B cell (primary cell): ENCODE data around the gene HMSD. TPM values are rescaled to one million over a fixed set of nuclear protein-coding genes. Genes with fewer than 3 reads are reported as not detected.

Source experiments
- ATAC-seq: fragments of 200-7000 bp; cut with Tn5 transposase; one replicate; pipeline ENCODE4 v1.10.0; 2021; ENCODE audit warnings: low read depth, mild to moderate bottlenecking, moderate number of reproducible peaks, moderate library complexity
- CTCF ChIA-PET: fragments of 350-600 bp; sonication (Branson Sonifier 250); formaldehyde crosslinking; loops from one replicate; lab custom pipeline; 2021; ENCODE audit warnings: antibody characterized with exemption, inconsistent platforms; lab: Charles Lee
- POLR2A ChIA-PET: fragments of 350-600 bp; sonication (Branson Sonifier 250); formaldehyde crosslinking; loops from one replicate; lab custom pipeline; 2021; ENCODE audit warnings: antibody characterized with exemption; lab: Charles Lee
- DNase-seq: peaks from one replicate; pipeline ENCODE4 v3.0.0; 2013
- H2AFZ ChIP-seq: 2 replicates; pipeline ENCODE4 v1.6.1; 2012; ENCODE audit warnings: mild to moderate bottlenecking, low read depth, low read length; ENCODE audit not compliant: insufficient read depth, poor library complexity, severe bottlenecking
- H3K27ac ChIP-seq, 2 donors: 1 replicate in 1 of 2; 2 replicates in 1 of 2; pipeline ENCODE4 v1.5.1; 2012 to 2013; ENCODE audit warnings: low read length in 2 of 2, mild to moderate bottlenecking in 2 of 2, moderate library complexity in 1 of 2
- H3K27me3 ChIP-seq, 4 experiments: fragments of 200-600 bp in 1 of 4; sonication (generic) in 1 of 4; replicated peaks in 1 of 4; 1 replicate in 2 of 4; 2 replicates in 2 of 4; pipeline versions ENCODE4 v1.6.1 to v1.7.0; 2013 to 2016; ENCODE audit warnings: low read length in 3 of 4, mild to moderate bottlenecking in 2 of 4, mixed read lengths in 1 of 4, moderate library complexity in 1 of 4; ENCODE audit not compliant: insufficient read depth in 4 of 4, control insufficient read depth in 3 of 4; ENCODE audit errors: control extremely low read depth in 1 of 4
- H3K36me3 ChIP-seq, 2 experiments: replicated peaks in 1 of 2; 1 replicate in 1 of 2; 2 replicates in 1 of 2; pipeline versions ENCODE4 v1.6.1 to v1.7.1; 2013; ENCODE audit warnings: low read length in 1 of 2; ENCODE audit not compliant: insufficient read depth in 2 of 2, control insufficient read depth in 1 of 2; ENCODE audit errors: control extremely low read depth in 1 of 2, extremely low read depth in 1 of 2
- H3K4me1 ChIP-seq, 2 donors: fragments of 200-600 bp in 1 of 2; sonication (generic) in 1 of 2; 1 replicate in 1 of 2; 2 replicates in 1 of 2; pipeline versions ENCODE4 v1.5.1 to v1.6.1; 2013 to 2017; ENCODE audit warnings: low read length in 2 of 2; ENCODE audit not compliant: control insufficient read depth in 2 of 2, insufficient read depth in 2 of 2
- H3K4me2 ChIP-seq: replicated peaks from 2 replicates; pipeline ENCODE3; 2012; ENCODE audit warnings: mild to moderate bottlenecking, low read depth, low read length; ENCODE audit not compliant: poor library complexity, severe bottlenecking
- H3K4me3 ChIP-seq, 5 experiments: fragments of 200-600 bp in 1 of 5; sonication (generic) in 1 of 5; 1 replicate in 3 of 5; 2 replicates in 2 of 5; pipeline versions ENCODE4 v1.5.1 to v1.7.0; 2011 to 2016; ENCODE audit warnings: low read length in 4 of 5, mild to moderate bottlenecking in 4 of 5, low read depth in 2 of 5, control low read depth in 1 of 5, moderate library complexity in 1 of 5; ENCODE audit not compliant: insufficient read depth in 1 of 5; ENCODE audit errors: control extremely low read depth in 1 of 5, extremely low read depth in 1 of 5
- H3K79me2 ChIP-seq: fragments of 200-600 bp; sonication (generic); one replicate; pipeline ENCODE4 v1.6.0; 2016; ENCODE audit warnings: low read length; ENCODE audit not compliant: control insufficient read depth, insufficient read depth
- H3K9ac ChIP-seq: fragments of 200-600 bp; sonication (generic); 2 replicates; pipeline ENCODE4 v1.6.1; 2017; ENCODE audit warnings: mild to moderate bottlenecking, low read length, moderate library complexity
- H3K9me3 ChIP-seq, 3 donors: one replicate each; pipeline versions ENCODE4 v1.6.1 to v1.7.1; 2013; ENCODE audit warnings: low read length in 2 of 3; ENCODE audit not compliant: control insufficient read depth in 2 of 3, insufficient read depth in 1 of 3; ENCODE audit errors: control extremely low read depth in 1 of 3
- H4K20me1 ChIP-seq: 2 replicates; pipeline ENCODE4 v1.6.0; 2012; ENCODE audit warnings: mild to moderate bottlenecking, low read length; ENCODE audit not compliant: insufficient read depth, control insufficient read depth, poor library complexity, severe bottlenecking
- H3K27ac Mint-ChIP-seq: one replicate; pipeline ENCODE4 v1.8.0; 2021; ENCODE audit warnings: mixed read lengths
- H3K27me3 Mint-ChIP-seq: one replicate; pipeline ENCODE4 v1.8.0; 2021; ENCODE audit warnings: mixed read lengths
- H3K4me1 Mint-ChIP-seq: one replicate; pipeline ENCODE4 v1.8.0; 2021; ENCODE audit warnings: mixed read lengths
- H3K4me3 Mint-ChIP-seq: one replicate; pipeline ENCODE4 v1.8.0; 2021; ENCODE audit warnings: mixed read lengths
- H3K9me3 Mint-ChIP-seq: one replicate; pipeline ENCODE4 v1.8.0; 2022; ENCODE audit warnings: mixed read lengths; ENCODE audit not compliant: insufficient read depth
- CTCF ChIP-seq: fragments of 200-600 bp; IDR thresholded peaks from one replicate; pipeline ENCODE4 v1.8.0; 2022; ENCODE audit warnings: antibody characterized with exemption, mild to moderate bottlenecking
- EZH2 ChIP-seq: IDR thresholded peaks from 2 replicates; pipeline ENCODE4 v1.6.1; 2012; ENCODE audit warnings: borderline replicate concordance, low read depth, mild to moderate bottlenecking, moderate library complexity, low read length; ENCODE audit not compliant: insufficient read depth, poor library complexity, severe bottlenecking
- WGBS: methylation state at CpG from one replicate; pipeline ENCODE4 v1.1.5; 2013; ENCODE audit warnings: missing lambda C conversion rate; ENCODE audit not compliant: insufficient coverage; 5-methylcytosine and 5-hydroxymethylcytosine counted together
- intact Hi-C: fragments of 100-400 bp; cut with micrococcal nuclease; formaldehyde crosslinking; loops from one replicate; pipeline ENCODE4 v1.10.0; 2022
- polyA plus RNA-seq: library from polyadenylated mRNA; depleted of rRNA; stranded (reverse); fragments of >200 nt; gene quantifications from 2 replicates; pipeline ENCODE4 v1.2.3, GENCODE V29; 2012
- total RNA-seq, 2 donors: library from RNA; stranded (reverse); fragments of 120-200 nt in 1 of 2; gene quantifications; 1 replicate in 1 of 2; 2 replicates in 1 of 2; pipeline versions ENCODE4 v1.2.3 to v1.2.4, GENCODE V29; 2013 to 2022

Gene HMSD
- total and polyA plus RNA-seq, 2 donors (not counting 1 experiment from before 2014, with no cell fraction given) = 0.04 TPM; not detected in 1

- Histone ChIP-seq H3K4me1 (no peaks in the 10 kb centered on the region), H2AFZ (no peak overlapping the region), H3K9ac (no peak overlapping the region), H4K20me1 (no peaks in the 10 kb centered on the region), H3K4me3 (no peak overlapping the region), H3K27ac (no peak overlapping the region), H3K79me2 (no peaks in the 10 kb centered on the region), H3K9me3 (peaks cover 7 to 24% (median 21%) of the 10 kb centered on the region in 3 donors), H3K36me3 (no peaks in the 10 kb centered on the region), H3K4me2 (no peak overlapping the region), H3K27me3 (no peaks in the 10 kb centered on the region)
- H3K4me1 Mint-ChIP-seq = no peaks in the 10 kb centered on the region
- ChIA-PET CTCF (interaction anchor here (1.0 to 4.9 kb wide), 3 partner anchors 13 to 34 kb away, joined by 3 to 50 read pairs (median 3); no protein-coding TSS in a partner anchor), POLR2A (no interaction called here)
- no peak overlapping the region for H3K27ac Mint-ChIP-seq
- TF ChIP-seq EZH2 (no peak), CTCF (no peak)
- peaks cover 9% of the 10 kb centered on the region for H3K27me3 Mint-ChIP-seq
- WGBS = 100% methylated on average over 2 of the region's 2 CpGs
- H3K9me3 Mint-ChIP-seq = peaks cover 5% of the 10 kb centered on the region
- no peak for DNase-seq
- intact Hi-C loops = no loop called here
- no peak overlapping the region for H3K4me3 Mint-ChIP-seq
- ATAC-seq = no peak
These were observed 48.5 kb downstream of the HMSD start for GRCh38 chr18:63997606-63998005.

GRCh38 chr18:63999871-64000270, 50.8 kb downstream of the HMSD start:
- 94% methylated on average over 2 of the region's 2 CpGs for WGBS
- Histone ChIP-seq H3K27ac (no peak overlapping the region), H3K9ac (no peak overlapping the region), H4K20me1 (no peaks in the 10 kb centered on the region), H3K36me3 (no peaks in the 10 kb centered on the region), H3K4me1 (no peaks in the 10 kb centered on the region), H3K4me3 (no peak overlapping the region), H3K4me2 (no peak overlapping the region), H2AFZ (no peak overlapping the region), H3K79me2 (no peaks in the 10 kb centered on the region), H3K27me3 (peaks cover 0 to 3% (median 0%) of the 10 kb centered on the region in 4 experiments), H3K9me3 (peaks cover 7 to 30% (median 21%) of the 10 kb centered on the region in 3 donors)
- H3K9me3 Mint-ChIP-seq = peaks cover 5% of the 10 kb centered on the region
- ChIA-PET POLR2A (no interaction called here), CTCF (interaction anchor here (0.6 to 1.3 kb wide), 2 partner anchors 9 to 1143 kb away, joined by 3 read pairs; no protein-coding TSS in a partner anchor)
- DNase-seq (no peak), ATAC-seq (no peak)
- H3K4me3 Mint-ChIP-seq = no peak overlapping the region
- TF ChIP-seq EZH2 (no peak), CTCF (no peak)
- H3K4me1 Mint-ChIP-seq = no peaks in the 10 kb centered on the region
- H3K27ac Mint-ChIP-seq = no peak overlapping the region
- peaks cover 9% of the 10 kb centered on the region for H3K27me3 Mint-ChIP-seq
- intact Hi-C loops = no loop called here
